Measurements from ENCODE around the gene KCP. TPM values are rescaled to one million over a fixed set of nuclear protein-coding genes. Genes with fewer than 3 reads are reported as not detected.
A peak's percentile ranks its signal among the peaks of the same experiment; 100 is the strongest.

Gene KCP
- total and polyA plus RNA-seq, 8 donors, result 1.5 to 9.8 (median 7.0) TPM

- peak in 1 of 4 donors; percentile 86 for DNase-seq
- TF ChIP-seq CTCF (IDR thresholded peaks at IDR 0.05), result no peak
- peak overlapping the region in 1 of 2 donors; percentile 25 for H3K4me3 ChIP-seq
- no peaks in the 10 kb centered on the region for H3K36me3 ChIP-seq
- peaks cover 0 to 65% of the 10 kb centered on the region in 2 donors for H3K27me3 ChIP-seq
- no peaks in the 10 kb centered on the region for H3K9me3 ChIP-seq
- peaks cover 0 to 8% of the 10 kb centered on the region in 2 donors for H3K4me1 ChIP-seq
- peak; percentile 55 for ATAC-seq
- intact Hi-C loops (cut with DNase I), result no loop called here
- H3K27ac ChIP-seq, result no peak overlapping the region
Observed at GRCh38 chr7:128890306-128891109, 20.0 kb downstream of the KCP start.

- H3K4me1 ChIP-seq, result peaks cover 0 to 8% of the 10 kb centered on the region in 2 donors
- H3K9me3 ChIP-seq, result no peaks in the 10 kb centered on the region
- ATAC-seq, result no peak
- no peak for DNase-seq
- no peak for TF ChIP-seq CTCF (IDR thresholded peaks at IDR 0.05)
- H3K4me3 ChIP-seq, result no peak overlapping the region
- H3K27me3 ChIP-seq, result peaks cover 0 to 74% of the 10 kb centered on the region in 2 donors
- intact Hi-C loops (cut with DNase I), result no loop called here
- no peaks in the 10 kb centered on the region for H3K36me3 ChIP-seq
- no peak overlapping the region for H3K27ac ChIP-seq
Observed at GRCh38 chr7:128889121-128889520, 21.4 kb downstream of the KCP start.

- intact Hi-C loops (cut with DNase I), result no loop called here
- no peak for TF ChIP-seq CTCF (IDR thresholded peaks at IDR 0.05)
- ATAC-seq, result no peak
- Histone ChIP-seq H3K27ac (no peak overlapping the region), H3K4me1 (peaks cover 0 to 8% of the 10 kb centered on the region in 2 donors), H3K9me3 (no peaks in the 10 kb centered on the region), H3K36me3 (no peaks in the 10 kb centered on the region), H3K4me3 (no peak overlapping the region), H3K27me3 (peaks cover 0 to 74% of the 10 kb centered on the region in 2 donors)
- DNase-seq, result no peak
Observed at GRCh38 chr7:128888756-128889095, 21.8 kb downstream of the KCP start.

- ATAC-seq (no peak), DNase-seq (no peak)
- no peak overlapping the region for H3K4me3 ChIP-seq
- H3K36me3 ChIP-seq, result no peaks in the 10 kb centered on the region
- intact Hi-C loops (cut with DNase I), result no loop called here
- H3K27me3 ChIP-seq, result peaks cover 0 to 72% of the 10 kb centered on the region in 2 donors
- H3K9me3 ChIP-seq, result no peaks in the 10 kb centered on the region
- H3K4me1 ChIP-seq, result peaks cover 0 to 8% of the 10 kb centered on the region in 2 donors
- TF ChIP-seq CTCF (IDR thresholded peaks at IDR 0.05), result no peak
- no peak overlapping the region for H3K27ac ChIP-seq
Observed at GRCh38 chr7:128888039-128888755, 22.3 kb downstream of the KCP start.
